HG02840 (cell line): ENCODE data around the gene CHCHD3.

Experiments used
- ATAC-seq: cut with Tn5 transposase; IDR thresholded peaks from one replicate; pipeline ENCODE4 v1.9.1; 2021; ENCODE audit warnings: mild to moderate bottlenecking, moderate library complexity, moderate number of reproducible peaks; ENCODE audit not compliant: unreplicated experiment, low FRiP score

The CHCHD3 gene

GRCh38 chr7:132872034-132872433 lies 209.9 kb downstream of the CHCHD3 start:
- no peak for ATAC-seq

- no peak for ATAC-seq
Observed at GRCh38 chr7:132871419-132871818, 210.5 kb downstream of the CHCHD3 start.

- ATAC-seq: no peak
Observed at GRCh38 chr7:132869166-132869861, 212.6 kb downstream of the CHCHD3 start.

GRCh38 chr7:132866551-132866950 lies 215.3 kb downstream of the CHCHD3 start:
- no peak for ATAC-seq

GRCh38 chr7:132866144-132866531 lies 215.8 kb downstream of the CHCHD3 start:
- ATAC-seq: no peak

- no peak for ATAC-seq
Observed at GRCh38 chr7:132865366-132866143, 216.3 kb downstream of the CHCHD3 start.

GRCh38 chr7:132861940-132862554 lies 219.8 kb downstream of the CHCHD3 start:
- no peak for ATAC-seq

- no peak for ATAC-seq
Observed at GRCh38 chr7:132861424-132861823, 220.5 kb downstream of the CHCHD3 start.

GRCh38 chr7:132859199-132859598 lies 222.7 kb downstream of the CHCHD3 start:
- no peak for ATAC-seq

GRCh38 chr7:132858760-132859159 lies 223.1 kb downstream of the CHCHD3 start:
- ATAC-seq: no peak

GRCh38 chr7:132858251-132858650 lies 223.6 kb downstream of the CHCHD3 start:
- ATAC-seq: no peak

- ATAC-seq: no peak
Observed at GRCh38 chr7:132857703-132858102, 224.2 kb downstream of the CHCHD3 start.

- no peak for ATAC-seq
Observed at GRCh38 chr7:132857031-132857430, 224.9 kb downstream of the CHCHD3 start.

- no peak for ATAC-seq
Observed at GRCh38 chr7:132856416-132856815, 225.5 kb downstream of the CHCHD3 start.

GRCh38 chr7:132855901-132856300 lies 226.0 kb downstream of the CHCHD3 start:
- ATAC-seq: no peak

GRCh38 chr7:132854238-132854637 lies 227.7 kb downstream of the CHCHD3 start:
- no peak for ATAC-seq

GRCh38 chr7:132847376-132847775 lies 234.5 kb downstream of the CHCHD3 start:
- ATAC-seq: no peak

GRCh38 chr7:132846086-132846485 lies 235.8 kb downstream of the CHCHD3 start:
- no peak for ATAC-seq

GRCh38 chr7:132842478-132842877 lies 239.4 kb downstream of the CHCHD3 start:
- ATAC-seq: no peak

- no peak for ATAC-seq
Observed at GRCh38 chr7:132840199-132840598, 241.7 kb downstream of the CHCHD3 start.

- no peak for ATAC-seq
Observed at GRCh38 chr7:132838313-132838712, 243.6 kb downstream of the CHCHD3 start.

GRCh38 chr7:132837529-132837928 lies 244.4 kb downstream of the CHCHD3 start:
- no peak for ATAC-seq
